Endodermal cell (in vitro differentiated cells): ENCODE data around the gene ECHS1. TPM values are rescaled to one million over a fixed set of nuclear protein-coding genes. Genes with fewer than 3 reads are reported as not detected.
A peak's percentile ranks its signal among the peaks of the same experiment; 100 is the strongest.

Experiments
- DNase-seq: peaks from one replicate; pipeline ENCODE4 v3.0.0-alpha.2; 2017
- H3K27ac ChIP-seq: 2 replicates; pipeline ENCODE4 v1.5.1; 2013; ENCODE audit warnings: mild to moderate bottlenecking, low read depth, low read length, moderate library complexity
- H3K27me3 ChIP-seq: 2 replicates; pipeline ENCODE4 v1.6.1; 2013; ENCODE audit warnings: mild to moderate bottlenecking, low read length, moderate library complexity; ENCODE audit not compliant: insufficient read depth, control insufficient read depth, poor library complexity, severe bottlenecking
- H3K36me3 ChIP-seq: 2 replicates; pipeline ENCODE4 v1.7.0; 2013; ENCODE audit warnings: mild to moderate bottlenecking, low read length, moderate library complexity; ENCODE audit not compliant: control insufficient read depth, insufficient read depth
- H3K4me1 ChIP-seq: one replicate; pipeline ENCODE4 v1.7.0; 2013; ENCODE audit warnings: low read length; ENCODE audit not compliant: control insufficient read depth, insufficient read depth
- H3K4me3 ChIP-seq: 2 replicates; pipeline ENCODE4 v1.5.1; 2013; ENCODE audit warnings: mild to moderate bottlenecking, low read length, moderate library complexity
- H3K9ac ChIP-seq: 2 replicates; pipeline ENCODE4 v1.6.1; 2013; ENCODE audit warnings: mild to moderate bottlenecking, low read length, moderate library complexity; ENCODE audit not compliant: poor library complexity, severe bottlenecking; ENCODE audit errors: extremely low read depth
- H3K9me3 ChIP-seq: 2 replicates; pipeline ENCODE4 v1.6.1; 2013; ENCODE audit warnings: mild to moderate bottlenecking, low read length, moderate library complexity; ENCODE audit not compliant: control insufficient read depth
- H3K27ac Mint-ChIP-seq: 2 replicates; pipeline ENCODE4 v1.8.0; 2020; ENCODE audit warnings: mixed read lengths
- H3K27me3 Mint-ChIP-seq: 2 replicates; pipeline ENCODE4 v1.8.0; 2021; ENCODE audit warnings: mild to moderate bottlenecking, mixed read lengths; ENCODE audit not compliant: insufficient read depth
- H3K36me3 Mint-ChIP-seq: 2 replicates; pipeline ENCODE4 v1.8.0; 2020; ENCODE audit warnings: low read depth, mixed read lengths
- H3K4me1 Mint-ChIP-seq: 2 replicates; pipeline ENCODE4 v1.8.0; 2020; ENCODE audit warnings: mixed read lengths
- H3K4me3 Mint-ChIP-seq: 2 replicates; pipeline ENCODE4 v1.8.0; 2020; ENCODE audit warnings: mild to moderate bottlenecking, moderate library complexity, mixed read lengths
- H3K9me3 Mint-ChIP-seq: 2 replicates; pipeline ENCODE4 v1.8.0; 2020; ENCODE audit warnings: mild to moderate bottlenecking, mixed read lengths
- WGBS, 2 experiments: methylation state at CpG; one replicate each; pipeline versions ENCODE4 v1.1.5 to v1.1.7; 2013; ENCODE audit warnings: missing lambda C conversion rate in 2 of 2, mixed read lengths in 1 of 2; ENCODE audit not compliant: insufficient coverage in 1 of 2, insufficient read length in 1 of 2; 5-methylcytosine and 5-hydroxymethylcytosine counted together
- total RNA-seq, 2 donors: library from RNA; stranded (reverse); fragmentation: NEBNext Ultra II Directional in 1 of 2; extraction: Animal tissue kit (Norgen Biotek cat#: 25700) in 1 of 2; gene quantifications; 2 replicates in 1 of 2; 3 replicates in 1 of 2; pipeline ENCODE4 v1.2.1, GENCODE V29; 2021
- TF ChIP-seq, protein P1 (sequence below): fragments of 200-600 bp; sonication (generic); conservative IDR thresholded peaks from 2 replicates; pipeline ENCODE4 v1.5.0; 2021; ENCODE audit warnings: antibody characterized with exemption, mild to moderate bottlenecking

The ECHS1 gene
- total RNA-seq, 2 donors from 2014 or later: 92.3 to 102 TPM

DNA sequence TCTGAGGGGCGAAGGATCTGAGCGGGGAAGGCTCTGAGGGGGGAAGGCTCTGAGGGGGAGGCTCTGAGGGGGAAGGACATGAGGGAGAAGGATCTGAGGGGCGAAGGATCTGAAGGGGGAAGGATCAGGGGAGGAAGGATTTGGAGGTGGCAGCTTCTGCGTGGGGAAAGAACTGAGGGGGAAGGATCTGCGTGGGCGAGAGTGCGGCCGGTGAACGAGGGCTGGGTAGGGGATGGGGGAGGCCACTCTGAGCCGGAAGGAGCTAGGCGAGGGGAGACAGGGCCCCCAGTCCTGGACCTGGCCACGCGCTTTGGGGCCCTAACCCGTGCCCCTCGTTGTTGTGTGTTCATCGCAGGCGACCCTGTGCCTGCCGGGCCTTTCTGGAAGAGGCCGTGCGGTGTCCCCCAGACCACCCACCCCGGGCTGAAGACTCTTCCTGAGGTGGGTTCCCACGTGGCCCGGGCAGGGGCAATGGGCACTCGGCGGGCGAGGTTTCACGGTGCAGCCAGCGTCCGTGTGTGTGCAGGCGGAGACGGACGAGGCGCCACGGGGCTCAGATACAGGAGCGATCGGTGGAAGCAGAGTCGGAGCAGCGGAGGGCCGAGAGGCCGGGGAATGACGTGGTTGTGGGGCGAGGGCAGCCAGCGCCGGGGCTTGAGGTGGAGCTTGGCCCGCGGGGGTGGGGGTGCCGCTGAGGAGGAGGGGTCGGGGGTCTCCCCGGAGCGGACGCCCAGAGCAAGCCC, 38.5 kb downstream of the ECHS1 start:
- Mint-ChIP-seq H3K36me3 (no peaks in the 10 kb centered on the region), H3K27me3 (peaks cover 39% of the 10 kb centered on the region), H3K4me3 (peak overlapping the region; percentile 40), H3K4me1 (no peaks in the 10 kb centered on the region), H3K9me3 (peaks cover 5% of the 10 kb centered on the region), H3K27ac (no peak overlapping the region)
- H3K4me3 ChIP-seq: peak overlapping the region; percentile 40
- TF ChIP-seq, protein P1, sequence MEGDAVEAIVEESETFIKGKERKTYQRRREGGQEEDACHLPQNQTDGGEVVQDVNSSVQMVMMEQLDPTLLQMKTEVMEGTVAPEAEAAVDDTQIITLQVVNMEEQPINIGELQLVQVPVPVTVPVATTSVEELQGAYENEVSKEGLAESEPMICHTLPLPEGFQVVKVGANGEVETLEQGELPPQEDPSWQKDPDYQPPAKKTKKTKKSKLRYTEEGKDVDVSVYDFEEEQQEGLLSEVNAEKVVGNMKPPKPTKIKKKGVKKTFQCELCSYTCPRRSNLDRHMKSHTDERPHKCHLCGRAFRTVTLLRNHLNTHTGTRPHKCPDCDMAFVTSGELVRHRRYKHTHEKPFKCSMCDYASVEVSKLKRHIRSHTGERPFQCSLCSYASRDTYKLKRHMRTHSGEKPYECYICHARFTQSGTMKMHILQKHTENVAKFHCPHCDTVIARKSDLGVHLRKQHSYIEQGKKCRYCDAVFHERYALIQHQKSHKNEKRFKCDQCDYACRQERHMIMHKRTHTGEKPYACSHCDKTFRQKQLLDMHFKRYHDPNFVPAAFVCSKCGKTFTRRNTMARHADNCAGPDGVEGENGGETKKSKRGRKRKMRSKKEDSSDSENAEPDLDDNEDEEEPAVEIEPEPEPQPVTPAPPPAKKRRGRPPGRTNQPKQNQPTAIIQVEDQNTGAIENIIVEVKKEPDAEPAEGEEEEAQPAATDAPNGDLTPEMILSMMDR: no peak
- H3K4me1 ChIP-seq: no peaks in the 10 kb centered on the region
- H3K36me3 ChIP-seq: no peaks in the 10 kb centered on the region
- peaks cover 96% of the 10 kb centered on the region for H3K27me3 ChIP-seq
- no peak overlapping the region for H3K9ac ChIP-seq
- no peak overlapping the region for H3K27ac ChIP-seq
- 14 to 31% methylated on average over 17 to 51 of the region's 51 CpGs for WGBS, 2 experiments
- H3K9me3 ChIP-seq: peaks cover 11% of the 10 kb centered on the region
- peak; percentile 75 for DNase-seq

DNA sequence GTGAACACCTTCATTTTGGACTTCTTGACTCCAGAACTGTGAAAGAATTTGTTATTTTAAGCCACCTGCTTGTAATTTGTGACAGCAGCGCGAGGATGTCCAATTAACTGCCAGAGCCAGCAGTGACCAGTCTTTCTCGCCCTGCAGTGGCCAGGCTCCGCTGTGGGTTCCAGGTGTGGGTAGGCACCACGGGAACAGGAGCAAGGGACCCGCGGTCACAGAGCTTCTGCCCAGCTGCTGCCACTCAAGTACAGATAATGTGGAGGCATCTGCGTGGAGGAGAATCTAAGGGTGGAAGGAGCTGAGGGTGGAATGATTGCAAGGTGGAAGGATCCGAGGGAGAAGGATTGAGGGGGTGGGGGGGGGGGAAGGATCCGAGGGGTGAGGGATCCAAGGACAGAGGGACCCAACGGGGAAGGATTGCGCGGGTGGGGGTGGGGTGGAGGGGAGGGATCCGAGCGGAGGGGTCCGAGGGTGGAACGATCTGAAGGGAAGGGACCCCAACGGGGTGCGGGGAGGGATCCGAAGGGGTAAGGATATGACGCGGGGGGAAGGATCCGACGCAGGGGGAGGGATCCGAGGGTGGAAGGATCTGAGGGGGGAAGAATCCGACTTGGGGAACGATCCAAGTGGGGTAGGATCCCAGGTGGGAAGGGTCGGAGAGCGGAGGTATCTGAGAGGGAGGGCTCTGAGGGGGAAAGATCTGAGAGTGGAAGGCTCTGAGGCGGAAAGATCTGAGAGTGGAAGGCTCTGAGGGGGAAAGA, 40.0 kb downstream of the ECHS1 start:
- H3K4me1 Mint-ChIP-seq: peaks cover 5% of the 10 kb centered on the region

DNA sequence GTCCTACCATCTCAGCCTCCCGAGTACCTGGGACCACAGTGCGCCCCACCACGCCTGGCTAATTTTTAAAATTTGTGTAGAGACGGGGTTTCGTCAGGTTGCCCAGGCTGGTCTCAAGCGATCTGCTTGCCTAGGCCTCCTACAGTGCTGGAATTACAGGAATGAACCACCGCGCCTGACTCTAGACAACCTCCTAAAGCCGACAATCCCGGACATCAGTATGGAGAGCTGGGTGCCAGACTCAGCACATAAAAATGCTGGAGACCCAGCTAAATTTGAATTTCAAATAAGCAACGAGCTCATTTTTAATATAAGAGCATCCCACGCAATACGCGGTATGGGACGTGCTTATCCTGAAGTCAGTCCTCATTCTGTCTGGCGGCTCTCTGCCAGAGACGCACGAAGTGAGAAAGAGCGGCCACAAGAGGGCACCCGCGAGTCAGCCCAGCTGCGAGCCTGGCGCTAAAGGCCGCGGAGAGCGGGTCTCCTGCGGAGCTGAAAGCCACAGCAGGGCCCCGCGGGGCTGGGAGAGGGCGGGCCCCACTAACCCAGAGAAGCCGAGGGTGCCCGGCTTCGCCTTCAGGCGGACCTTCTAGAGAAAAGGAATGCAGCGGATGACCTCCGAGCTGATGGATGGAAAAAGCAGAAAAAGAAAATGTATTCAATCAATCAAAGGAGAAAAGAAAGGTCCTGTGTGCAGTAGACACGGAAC, 43.5 kb downstream of the ECHS1 start:
- H3K4me3 ChIP-seq: no peak overlapping the region
- Mint-ChIP-seq H3K27ac (peak overlapping the region; percentile 58), H3K9me3 (peaks cover 5% of the 10 kb centered on the region), H3K4me1 (peaks cover 8% of the 10 kb centered on the region), H3K4me3 (peak overlapping the region; percentile 25), H3K36me3 (no peaks in the 10 kb centered on the region), H3K27me3 (peaks cover 87% of the 10 kb centered on the region)
- H3K36me3 ChIP-seq: no peaks in the 10 kb centered on the region
- H3K9ac ChIP-seq: peak overlapping the region; percentile 3
- H3K9me3 ChIP-seq: no peaks in the 10 kb centered on the region
- DNase-seq: peak; percentile 95
- H3K4me1 ChIP-seq: no peaks in the 10 kb centered on the region
- TF ChIP-seq, protein P1: peak; percentile 99
- peaks cover 95% of the 10 kb centered on the region for H3K27me3 ChIP-seq
- H3K27ac ChIP-seq: no peak overlapping the region
- 9 to 12% methylated on average over 33 to 37 of the region's 37 CpGs for WGBS, 2 experiments

More for the DNA sequence above, 40.0 kb downstream of the ECHS1 start:
- no peak overlapping the region for H3K4me3 Mint-ChIP-seq
- DNase-seq: no peak
- H3K4me1 ChIP-seq: no peaks in the 10 kb centered on the region
- H3K4me3 ChIP-seq: no peak overlapping the region
- 67 to 73% methylated on average over 16 to 24 of the region's 30 CpGs for WGBS, 2 experiments
- H3K27me3 Mint-ChIP-seq: peaks cover 55% of the 10 kb centered on the region
- H3K9me3 Mint-ChIP-seq: peaks cover 5% of the 10 kb centered on the region
- H3K36me3 ChIP-seq: no peaks in the 10 kb centered on the region
- peaks cover 6% of the 10 kb centered on the region for H3K9me3 ChIP-seq
- H3K27me3 ChIP-seq: peaks cover 96% of the 10 kb centered on the region
- no peaks in the 10 kb centered on the region for H3K36me3 Mint-ChIP-seq
- no peak overlapping the region for H3K9ac ChIP-seq
- H3K27ac Mint-ChIP-seq: no peak overlapping the region
- TF ChIP-seq, protein P1: no peak
- no peak overlapping the region for H3K27ac ChIP-seq
